Measurements from ENCODE around the gene SAPCD2. TPM values are rescaled to one million over a fixed set of nuclear protein-coding genes. Genes with fewer than 3 reads are reported as not detected.
"Not testable (repeated sequence)": the region's sequence is repeated elsewhere in the genome, so short reads cannot be mapped to it uniquely, and the experiment has no call there.

SAPCD2 gene, protein sequence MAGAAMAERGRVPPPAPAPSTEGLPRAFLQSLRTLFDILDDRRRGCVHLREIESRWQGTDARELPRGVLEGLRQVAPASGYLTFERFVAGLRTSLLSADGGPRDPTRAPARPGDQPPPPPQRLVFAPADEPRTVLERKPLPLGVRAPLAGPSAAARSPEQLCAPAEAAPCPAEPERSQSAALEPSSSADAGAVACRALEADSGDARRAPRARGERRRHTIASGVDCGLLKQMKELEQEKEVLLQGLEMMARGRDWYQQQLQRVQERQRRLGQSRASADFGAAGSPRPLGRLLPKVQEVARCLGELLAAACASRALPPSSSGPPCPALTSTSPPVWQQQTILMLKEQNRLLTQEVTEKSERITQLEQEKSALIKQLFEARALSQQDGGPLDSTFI
- polyA plus RNA-seq (ENCODE audit: insufficient read length): 3.6 TPM

DNA sequence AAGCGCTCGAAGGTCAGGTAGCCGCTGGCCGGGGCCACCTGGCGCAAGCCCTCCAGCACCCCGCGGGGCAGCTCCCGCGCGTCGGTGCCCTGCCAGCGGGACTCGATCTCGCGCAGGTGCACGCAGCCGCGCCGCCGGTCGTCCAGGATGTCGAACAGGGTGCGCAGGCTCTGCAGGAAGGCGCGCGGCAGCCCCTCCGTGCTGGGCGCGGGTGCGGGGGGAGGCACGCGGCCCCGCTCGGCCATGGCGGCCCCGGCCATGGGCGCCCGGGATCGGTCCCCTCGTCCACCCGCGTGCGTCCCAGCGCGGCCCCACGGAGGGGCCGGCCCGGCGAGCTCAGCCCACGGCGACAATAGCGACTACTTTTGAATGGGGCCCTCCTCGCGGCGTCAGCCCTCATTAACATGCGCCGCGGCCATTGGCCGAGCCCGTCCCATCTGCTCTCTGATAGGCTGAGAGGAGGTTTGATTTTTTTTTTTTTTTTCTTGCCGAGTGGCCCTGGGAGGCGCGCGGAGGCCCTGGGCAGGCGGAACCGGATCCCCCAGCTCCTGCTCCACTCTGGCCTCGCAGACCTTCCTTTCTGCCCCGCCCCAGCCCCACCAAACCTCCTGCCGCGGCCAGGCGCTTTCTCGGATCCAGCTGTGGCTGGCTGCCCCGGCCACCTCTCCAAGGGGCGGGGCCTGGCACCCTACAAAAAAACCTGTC lies at the start of gene SAPCD2:
Gene SAPCD2, minus strand, starts transcription at position 357 of the 705 bp plus-strand sequence. Its CDS starts 97 bp downstream, at position 260.
- DNase-seq (ENCODE audit: low read depth): no peak

DNA sequence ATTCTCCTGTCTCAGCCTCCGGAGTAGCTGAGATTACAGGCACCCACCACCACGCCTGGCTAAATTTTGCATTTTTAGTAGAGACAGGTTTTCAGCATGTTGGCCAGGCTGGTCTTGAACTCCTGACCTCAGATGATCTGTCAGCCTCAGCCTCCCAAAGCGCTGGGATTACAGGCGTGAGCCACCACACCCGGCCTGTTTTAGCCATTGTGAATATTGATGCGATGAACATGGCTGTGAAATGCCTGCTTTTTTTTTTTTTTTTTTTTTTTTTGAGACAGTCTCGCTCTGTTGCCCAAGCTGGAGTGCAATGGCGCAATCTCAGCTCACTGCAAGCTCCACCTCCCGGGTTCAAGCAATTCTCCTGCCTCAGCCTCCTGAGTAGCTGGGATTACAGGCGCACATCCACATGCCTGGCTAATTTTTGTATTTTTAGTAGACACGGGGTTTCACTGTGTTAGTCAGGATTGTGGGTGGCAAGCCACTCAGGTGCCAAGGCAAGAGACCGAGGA lies 47.8 kb upstream of the SAPCD2 start:
- not testable (repeated sequence) for DNase-seq (ENCODE audit: low read depth)

DNA sequence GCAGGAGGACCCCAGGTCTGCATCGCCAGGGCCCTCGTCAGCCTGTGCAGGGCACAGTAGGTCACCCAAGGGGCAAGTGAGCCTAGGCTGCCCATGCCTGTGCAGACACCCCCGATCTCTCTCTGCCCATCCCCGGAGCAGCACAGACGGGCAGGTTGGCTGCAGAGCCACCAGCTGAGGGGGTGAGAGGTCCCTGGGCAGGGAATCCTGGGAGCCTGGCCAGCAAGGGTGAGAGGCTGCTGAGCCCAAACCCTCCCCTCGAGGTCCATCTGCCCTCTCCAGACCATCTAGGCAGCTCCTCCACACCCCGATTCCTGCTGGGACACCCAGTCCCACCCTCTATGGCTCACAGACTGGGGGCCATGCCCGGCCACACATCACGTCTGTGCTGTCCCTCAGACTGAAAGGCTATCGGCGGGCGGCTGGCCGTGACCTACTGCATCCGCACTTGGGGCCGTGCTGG lies 46.9 kb upstream of the SAPCD2 start:
- DNase-seq (ENCODE audit: low read depth): no peak

DNA sequence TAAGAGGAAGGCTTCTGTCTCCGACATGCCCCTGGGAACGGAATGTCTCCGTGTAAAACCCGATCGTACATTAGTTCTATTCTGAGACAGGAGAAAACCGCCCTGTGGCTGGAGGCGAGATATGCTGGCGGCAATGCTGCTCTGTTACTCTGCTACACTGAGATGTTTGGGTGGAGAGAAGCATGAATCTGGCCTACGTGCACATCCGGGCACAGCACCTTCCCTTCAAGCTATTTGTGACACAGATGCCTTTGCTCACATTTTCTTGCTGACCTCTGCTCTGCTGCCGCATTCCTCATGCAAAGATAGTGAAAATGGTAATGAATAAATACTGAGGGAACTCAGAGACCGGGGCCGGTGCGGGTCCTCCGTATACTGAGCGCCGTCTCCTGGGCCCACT lies 46.4 kb upstream of the SAPCD2 start:
- DNase-seq (ENCODE audit: low read depth): no peak

DNA sequence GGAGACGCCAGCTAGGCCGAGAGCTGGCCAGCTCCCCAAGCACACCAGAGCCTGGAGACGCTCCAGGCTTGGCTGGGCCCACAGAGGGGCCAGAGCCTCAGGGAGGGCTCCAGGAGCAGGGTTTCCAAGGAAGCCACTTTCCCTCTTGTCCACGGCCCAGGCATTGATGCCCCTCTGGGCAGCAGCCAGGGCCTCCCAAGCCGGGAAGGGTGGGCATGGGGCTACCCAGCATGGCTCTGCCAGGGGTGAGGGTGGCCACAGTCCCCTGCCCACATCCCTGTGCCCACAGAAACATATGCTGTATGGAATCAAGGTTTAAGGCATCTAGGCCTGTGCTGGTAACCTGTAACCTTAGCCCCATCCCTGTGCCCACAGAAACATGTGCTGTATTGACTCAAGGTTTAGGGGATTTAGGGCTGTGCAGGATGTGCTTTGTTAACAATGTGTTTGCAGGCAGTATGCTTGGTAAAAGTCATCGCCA lies 45.7 kb upstream of the SAPCD2 start:
- DNase-seq (ENCODE audit: low read depth): no peak

DNA sequence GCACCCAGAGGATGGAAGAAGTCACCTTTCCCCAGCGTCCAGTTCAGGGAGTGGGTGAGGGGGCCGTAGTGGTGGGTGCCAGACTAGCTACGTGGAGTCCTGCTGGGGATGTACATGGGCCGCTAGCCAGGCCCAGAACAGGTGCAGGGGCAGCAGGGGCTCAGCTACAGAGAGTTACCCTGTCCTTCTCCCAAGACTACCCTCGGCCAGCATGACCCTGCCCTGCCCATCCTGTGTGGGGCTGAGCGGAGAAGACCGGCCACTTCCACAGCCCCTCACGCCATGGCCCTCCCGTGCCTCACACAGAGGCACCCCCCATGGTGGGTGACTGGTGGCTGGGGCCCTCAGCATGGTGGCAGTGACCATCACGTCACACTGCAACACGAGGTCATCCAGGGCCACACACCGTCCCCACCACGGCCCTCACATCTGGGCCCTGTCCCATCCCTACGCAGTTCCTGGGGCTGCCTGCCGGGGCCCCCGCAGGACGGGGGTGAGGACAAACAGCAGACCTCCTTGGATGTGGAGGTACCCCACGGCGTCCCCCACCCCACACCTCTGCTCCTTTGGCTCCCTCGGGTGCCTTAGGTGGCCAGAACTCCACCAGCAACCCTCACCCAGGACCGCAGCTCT lies 45.2 kb upstream of the SAPCD2 start:
- no peak for DNase-seq (ENCODE audit: low read depth)

DNA sequence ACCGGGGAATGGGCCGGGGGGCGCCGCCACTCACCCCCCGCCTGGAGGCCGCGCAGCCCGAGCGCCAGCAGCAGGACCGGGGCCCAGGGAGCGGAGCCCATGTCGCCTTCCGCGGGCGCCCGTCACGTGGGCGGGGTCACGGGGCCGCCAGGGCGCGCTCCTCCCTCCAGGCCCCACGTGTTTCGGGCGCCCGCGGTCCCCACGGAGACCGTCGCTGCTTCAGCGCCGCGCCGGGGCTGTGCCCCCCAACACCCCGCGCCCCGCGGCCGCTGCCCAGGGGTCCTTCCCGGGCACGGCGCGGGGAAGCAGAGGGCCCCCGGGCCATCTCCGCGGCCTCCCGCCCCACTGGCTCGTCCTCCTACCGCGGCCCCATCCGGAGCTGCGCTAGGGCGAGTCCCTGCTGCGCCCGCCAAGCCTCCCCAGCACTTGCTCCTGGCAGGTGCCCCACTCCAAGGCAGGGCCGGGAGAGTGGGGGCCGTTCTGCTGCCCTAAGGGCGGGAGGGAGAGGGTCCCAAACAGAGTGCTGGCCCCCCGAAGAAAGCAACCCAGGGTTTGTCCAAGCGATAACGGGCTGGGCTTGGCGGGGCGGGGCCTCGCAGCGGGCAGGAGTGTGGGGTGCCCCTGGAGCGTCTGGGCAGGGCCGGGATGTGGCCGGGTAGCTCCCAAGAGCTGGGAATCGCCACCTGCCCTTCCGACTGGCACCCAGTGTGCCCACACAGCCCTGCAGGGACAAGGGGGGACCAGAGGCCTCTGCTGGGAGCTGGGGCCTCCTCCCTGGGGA lies 44.4 kb upstream of the SAPCD2 start, which contains the start of gene DPP7:
Gene DPP7, minus strand, starts transcription at position 121 of the 781 bp plus-strand sequence. Its CDS starts 20 bp downstream, at position 101.
- DNase-seq (ENCODE audit: low read depth): no peak

DNA sequence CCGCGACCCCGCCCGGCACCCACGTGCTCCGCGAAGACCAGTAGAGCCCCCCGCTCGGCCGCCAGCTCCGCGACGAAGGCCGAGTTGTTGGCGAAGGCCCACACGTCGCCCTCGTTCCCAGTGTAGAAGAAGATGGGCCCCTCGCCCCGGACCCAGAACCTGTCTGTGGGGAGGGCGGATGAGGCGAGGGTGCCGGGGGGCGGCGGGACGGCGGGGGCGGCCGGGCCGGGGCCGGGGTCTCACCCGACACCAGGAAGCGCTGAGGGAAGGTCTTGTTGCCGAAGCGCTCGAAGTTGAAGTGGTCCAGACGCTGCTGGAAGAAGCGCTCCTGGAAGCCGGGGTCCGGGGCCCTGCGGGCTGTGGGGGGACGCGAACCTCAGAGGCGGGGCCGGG lies 43.9 kb upstream of the SAPCD2 start:
- DNase-seq (ENCODE audit: low read depth): no peak

DNA sequence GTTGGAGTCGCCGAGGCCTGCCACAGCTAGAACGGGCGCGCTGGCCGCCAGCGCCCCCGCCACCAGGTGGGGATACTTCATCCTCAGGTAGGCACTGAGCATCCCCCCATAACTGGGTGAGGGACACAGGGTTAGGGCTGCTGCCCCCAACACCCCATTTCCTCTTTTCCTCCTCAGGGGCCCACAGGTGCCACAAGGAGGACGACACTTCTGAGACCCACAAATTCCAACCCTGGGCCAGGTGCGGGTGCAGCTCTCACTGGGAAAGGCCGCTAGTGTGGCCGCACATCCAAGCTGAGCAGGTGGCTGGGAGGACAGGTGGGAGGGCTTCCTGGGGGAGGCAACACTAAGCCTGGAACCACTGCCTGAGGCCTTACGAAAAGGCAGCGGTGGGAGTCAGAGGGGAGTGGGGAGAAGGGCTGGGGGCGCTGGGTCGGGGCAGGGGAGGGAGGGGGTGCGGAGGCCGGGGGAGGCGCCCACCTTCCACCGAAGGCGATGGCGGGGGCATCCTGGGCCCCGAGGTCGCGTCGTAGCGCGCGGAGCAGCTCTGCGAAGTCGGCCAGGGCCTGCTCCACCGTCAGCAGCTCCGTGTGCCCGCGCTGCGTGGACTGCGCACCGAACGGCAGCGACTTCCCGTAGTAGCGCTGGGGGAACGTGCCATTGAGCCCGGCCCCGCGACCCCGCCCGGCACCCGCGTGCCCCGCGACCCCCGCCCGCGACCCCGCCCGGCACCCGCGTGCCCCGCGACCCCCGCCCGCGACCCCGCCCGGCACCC lies 43.2 kb upstream of the SAPCD2 start:
- DNase-seq (ENCODE audit: low read depth): no peak

DNA sequence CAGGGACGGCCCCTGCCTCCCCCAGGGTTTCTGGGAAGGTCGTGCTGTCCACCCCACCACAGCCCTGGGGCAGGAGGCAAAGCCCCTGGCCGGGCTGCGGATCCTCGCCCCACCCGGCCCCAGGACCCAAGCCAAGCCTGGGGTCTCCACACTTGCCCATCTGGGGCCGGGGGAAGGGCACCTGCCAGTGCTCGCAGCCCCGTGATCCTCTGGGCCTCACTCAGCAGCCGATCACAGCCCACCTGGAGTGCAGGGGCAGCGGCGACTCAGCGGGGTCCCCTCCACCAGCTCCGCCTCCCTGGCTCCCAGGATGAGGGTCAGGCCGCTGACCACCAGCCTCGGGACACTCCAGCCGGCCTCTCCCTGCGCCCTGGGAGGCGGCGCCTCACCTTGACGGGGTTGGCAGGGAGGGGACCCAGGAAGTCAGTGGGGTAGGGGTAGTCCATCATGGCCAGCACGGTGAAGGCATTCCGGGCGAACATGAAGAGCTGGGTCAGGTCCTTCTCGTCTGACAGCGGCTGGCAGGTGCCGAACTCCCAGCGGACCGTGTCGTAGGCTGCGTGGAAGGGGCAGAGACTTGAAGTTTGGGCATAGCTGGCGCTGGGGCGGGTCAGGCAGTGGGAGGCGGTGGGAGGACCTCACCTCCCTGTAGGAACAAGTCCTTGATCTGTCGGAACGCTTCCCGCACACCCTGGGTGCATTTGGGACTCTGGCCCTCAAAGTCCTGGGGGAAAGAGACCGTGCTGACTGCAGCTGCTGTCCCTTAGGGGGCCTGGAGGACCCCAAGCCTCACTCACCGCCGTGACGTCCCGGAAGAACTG lies 42.4 kb upstream of the SAPCD2 start:
- no peak for DNase-seq (ENCODE audit: low read depth)

DNA sequence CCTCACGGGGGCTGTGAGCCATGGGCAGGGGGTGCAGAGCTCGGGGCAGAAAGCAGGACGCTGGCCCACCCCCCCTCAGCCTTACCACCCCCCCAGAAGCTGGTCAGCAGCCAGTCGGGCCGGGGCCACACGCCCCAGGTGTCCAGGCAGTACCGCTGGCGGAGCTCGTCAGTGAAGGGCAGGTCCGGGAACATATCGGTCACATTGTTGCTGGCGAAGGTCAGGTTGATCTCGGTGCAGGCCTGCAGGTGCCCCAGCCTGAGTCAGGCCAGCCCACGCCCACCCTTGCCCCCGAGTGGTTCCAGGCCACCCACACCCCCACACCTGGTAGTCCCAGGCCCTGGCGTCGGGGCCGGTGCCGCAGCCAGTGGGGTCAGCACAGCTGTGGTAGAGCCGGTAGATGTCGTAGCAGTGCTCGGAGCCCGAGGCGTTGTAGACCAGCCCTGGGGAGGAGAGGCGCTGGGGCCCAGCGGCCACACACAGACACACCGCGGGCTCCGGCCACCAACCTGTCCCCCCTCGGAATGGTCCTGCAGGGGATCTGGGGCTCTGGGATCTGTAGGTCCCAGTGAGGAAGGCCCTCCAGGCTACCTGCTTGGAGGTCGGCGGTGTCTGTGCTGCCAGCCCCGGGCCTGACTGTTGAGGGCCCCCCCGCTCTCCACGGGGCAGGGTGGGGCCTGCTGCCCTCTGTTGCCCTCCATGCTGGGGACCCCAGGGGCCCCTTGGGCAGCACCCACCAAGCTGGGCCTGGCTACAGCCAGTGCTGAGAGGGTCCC lies 41.6 kb upstream of the SAPCD2 start:
- DNase-seq (ENCODE audit: low read depth): no peak

DNA sequence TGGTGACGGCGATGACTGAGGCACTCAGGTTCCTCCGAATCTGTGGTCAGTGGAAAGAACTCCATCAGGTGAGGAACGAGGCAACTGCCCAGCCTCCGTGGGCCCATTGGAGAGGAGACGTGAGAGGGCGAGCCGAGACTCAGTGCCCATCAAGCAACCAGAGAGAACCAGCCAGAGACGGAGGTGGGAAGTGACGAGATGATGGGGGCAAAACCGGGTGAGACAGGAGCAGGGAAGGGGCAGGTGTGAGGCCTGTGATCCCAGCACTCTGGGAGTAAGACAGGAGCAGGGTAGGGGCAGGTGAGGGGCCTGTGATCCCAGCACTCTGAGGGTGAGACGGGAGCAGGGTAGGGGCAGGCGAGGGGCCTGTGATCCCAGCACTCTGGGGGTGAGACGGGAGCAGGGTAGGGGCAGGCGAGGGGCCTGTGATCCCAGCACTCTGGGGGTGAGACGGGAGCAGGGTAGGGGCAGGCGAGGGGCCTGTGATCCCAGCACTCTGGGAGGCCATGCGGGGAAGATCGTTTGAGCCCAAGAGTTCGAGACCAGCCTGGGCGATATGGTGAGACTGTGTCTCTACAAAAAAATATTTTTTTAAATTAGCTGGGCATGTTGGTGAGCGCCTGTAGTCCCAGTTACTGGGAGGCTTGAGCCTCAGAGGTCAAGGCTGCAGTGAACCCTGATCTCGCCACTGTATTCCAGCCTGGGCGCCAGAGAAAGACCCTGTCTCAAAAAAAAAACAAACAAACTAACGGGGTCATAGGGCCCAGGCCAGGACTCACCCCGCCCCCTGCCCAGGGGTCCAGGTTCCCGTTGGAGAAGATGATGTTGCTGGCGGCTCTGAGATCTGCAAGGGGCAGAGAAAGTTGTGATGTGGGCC lies 40.8 kb upstream of the SAPCD2 start:
- DNase-seq (ENCODE audit: low read depth): no peak

DNA sequence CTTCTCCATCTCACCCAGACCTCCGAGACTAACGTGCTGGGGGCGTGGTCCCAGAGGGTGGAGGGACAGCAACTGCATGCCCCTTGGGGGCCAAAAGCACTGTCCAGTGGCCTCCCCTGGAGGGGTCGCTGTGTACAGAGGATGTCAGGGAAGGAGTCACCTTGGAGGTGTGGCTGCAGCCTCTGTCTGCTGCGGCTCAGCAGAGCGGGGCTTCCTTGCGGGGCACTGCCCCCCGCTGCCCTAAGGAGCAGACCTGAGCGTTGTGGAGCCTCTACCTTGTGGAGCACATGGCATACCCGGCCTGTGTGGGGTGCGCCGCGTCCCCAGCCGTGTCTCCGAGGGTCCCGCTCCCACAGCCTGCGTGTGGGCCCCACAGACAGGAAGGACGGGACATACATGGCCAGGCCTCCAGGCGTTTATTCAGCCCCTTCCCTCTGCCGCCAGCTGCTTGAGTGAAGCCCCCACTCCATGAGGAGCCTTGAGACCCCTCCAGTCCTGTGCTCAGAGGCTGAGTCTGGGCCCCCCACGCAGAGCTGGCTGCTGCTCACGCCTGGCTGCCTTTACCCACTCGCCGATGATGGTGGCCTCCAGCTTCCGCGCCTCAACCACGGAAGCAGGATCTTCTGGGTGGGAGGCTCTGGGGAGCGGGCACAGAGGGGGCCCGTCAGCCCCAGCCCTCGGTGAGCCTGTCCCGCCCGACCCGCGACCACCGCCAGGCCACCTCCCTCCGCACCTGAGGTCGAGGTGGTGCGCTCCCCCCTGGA lies 40.0 kb upstream of the SAPCD2 start:
- DNase-seq (ENCODE audit: low read depth): no peak

DNA sequence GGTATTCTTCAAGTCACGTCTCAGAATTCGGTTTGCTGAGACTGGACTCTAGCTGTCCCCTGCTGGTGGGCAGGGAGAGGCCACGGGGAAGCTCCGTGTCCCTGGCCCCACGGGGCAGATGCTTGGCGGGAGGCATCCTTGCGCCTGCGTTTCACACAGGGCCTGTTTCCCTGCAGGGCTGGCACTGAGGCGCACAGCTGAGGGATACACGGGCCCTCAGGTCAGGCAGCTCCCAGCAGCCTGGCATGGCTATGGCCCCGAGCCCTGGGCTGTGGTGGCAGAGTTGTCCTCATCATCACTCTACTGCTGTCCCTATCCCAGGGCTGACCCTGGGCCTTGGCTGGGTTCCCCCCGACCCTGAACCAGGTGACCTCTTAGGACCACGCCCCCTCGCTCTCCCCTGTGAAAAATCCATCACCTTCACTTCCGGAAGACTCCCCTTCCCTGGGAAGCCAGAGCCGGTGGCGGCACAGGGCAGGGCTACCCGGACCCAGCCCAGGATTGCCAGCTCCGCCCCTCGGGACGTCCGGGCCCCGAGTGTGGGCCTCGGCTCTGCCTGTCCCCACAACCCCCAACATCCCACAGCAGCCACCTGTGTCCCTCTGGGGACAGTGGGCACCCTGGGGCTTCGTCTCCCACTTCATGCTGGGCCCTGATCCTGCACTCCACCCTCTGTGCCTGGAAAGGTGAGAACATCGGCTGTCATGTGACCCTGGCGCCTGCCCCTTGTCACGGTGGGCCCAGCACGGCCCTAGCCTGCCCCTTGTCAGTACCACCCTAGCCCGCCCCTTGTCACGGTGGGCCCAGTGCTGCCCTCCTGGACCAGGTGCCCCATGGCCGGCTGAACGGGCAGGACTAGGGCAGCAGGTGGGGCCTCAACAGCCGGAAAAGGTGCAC lies 39.1 kb upstream of the SAPCD2 start:
- DNase-seq (ENCODE audit: low read depth): no peak

DNA sequence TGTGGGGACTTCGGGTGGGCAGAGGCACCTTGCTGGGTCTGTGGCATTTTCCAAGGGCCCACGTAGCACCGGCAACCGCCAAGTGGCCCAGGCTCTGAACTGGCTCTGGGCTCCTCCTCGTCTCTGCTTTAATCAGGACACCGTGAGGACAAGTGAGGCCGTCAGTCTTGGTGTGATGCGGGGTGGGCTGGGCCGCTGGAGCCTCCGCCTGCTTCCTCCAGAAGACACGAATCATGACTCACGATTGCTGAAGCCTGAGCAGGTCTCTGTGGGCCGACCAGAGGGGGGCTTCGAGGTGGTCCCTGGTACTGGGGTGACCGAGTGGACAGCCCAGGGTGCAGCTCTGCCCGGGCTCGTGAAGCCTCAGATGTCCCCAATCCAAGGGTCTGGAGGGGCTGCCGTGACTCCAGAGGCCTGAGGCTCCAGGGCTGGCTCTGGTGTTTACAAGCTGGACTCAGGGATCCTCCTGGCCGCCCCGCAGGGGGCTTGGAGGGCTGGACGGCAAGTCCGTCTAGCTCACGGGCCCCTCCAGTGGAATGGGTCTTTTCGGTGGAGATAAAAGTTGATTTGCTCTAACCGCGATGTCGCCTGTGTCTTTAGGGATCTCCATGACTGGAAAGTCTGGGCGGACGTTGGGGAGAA lies 38.4 kb upstream of the SAPCD2 start:
- no peak for DNase-seq (ENCODE audit: low read depth)

Data from forelimb muscle (tissue), 1 donor.